Endothelial cell of umbilical vein (primary cell): Measurements from ENCODE around the gene DSE. TPM values are rescaled to one million over a fixed set of nuclear protein-coding genes. Genes with fewer than 3 reads are reported as not detected.

Experiments
- BruUV-seq: library from RNA; stranded (reverse); fragments of 400-500 nt; replicated peaks from 2 replicates; lab custom pipeline; 2021; lab: Mats Ljungman, UMichigan
- CTCF ChIA-PET: fragments of 300-600, 350-600 bp; sonication (Branson Sonifier 250); formaldehyde crosslinking; loops from one replicate; lab custom pipeline; 2021; ENCODE audit warnings: antibody characterized with exemption, inconsistent platforms; lab: Charles Lee
- POLR2A ChIA-PET: fragments of 300-600, 350-600 bp; sonication (Branson Sonifier 250); formaldehyde crosslinking; loops from one replicate; lab custom pipeline; 2021; ENCODE audit warnings: antibody characterized with exemption, inconsistent platforms; lab: Charles Lee
- DNase-seq: peaks from one replicate; pipeline ENCODE4 v3.0.0-alpha.2; 2011; ENCODE audit warnings: low read depth, low spot score
- FAIRE-seq: peaks from 2 replicates; lab custom pipeline; 2011; peaks lifted over from hg19 to GRCh38; lab: Jason Lieb, UNC
- H2AFZ ChIP-seq: 2 replicates; pipeline ENCODE4 v1.6.0; 2012; ENCODE audit warnings: low read depth, low read length, control low read depth, inconsistent platforms
- H3K27ac ChIP-seq: 2 replicates; pipeline ENCODE4 v1.5.1; 2011; ENCODE audit warnings: low read depth, mild to moderate bottlenecking, control low read depth, low read length, moderate library complexity; ENCODE audit not compliant: insufficient read depth
- H3K27me3 ChIP-seq, 2 experiments: 2 replicates each; pipeline versions ENCODE4 v1.6.0 to v1.6.1; 2011; ENCODE audit warnings: low read length in 2 of 2, mixed read lengths in 1 of 2; ENCODE audit not compliant: control insufficient read depth in 2 of 2, insufficient read depth in 2 of 2
- H3K36me3 ChIP-seq, 2 experiments: 2 replicates in 1 of 2; 3 replicates in 1 of 2; pipeline ENCODE4 v1.5.1; 2011; ENCODE audit warnings: low read length in 2 of 2, mild to moderate bottlenecking in 1 of 2, moderate library complexity in 1 of 2; ENCODE audit not compliant: control insufficient read depth in 2 of 2, insufficient read depth in 2 of 2; ENCODE audit errors: extremely low read depth in 1 of 2
- H3K4me1 ChIP-seq: 3 replicates; pipeline ENCODE4 v1.5.1; 2011; ENCODE audit warnings: mild to moderate bottlenecking, low read length; ENCODE audit not compliant: control insufficient read depth, insufficient read depth; ENCODE audit errors: extremely low read depth
- H3K4me2 ChIP-seq: 2 replicates; pipeline ENCODE4 v1.6.1; 2011; ENCODE audit warnings: low read length, control low read depth, mixed read lengths; ENCODE audit not compliant: insufficient read depth
- H3K4me3 ChIP-seq, 3 experiments: fragments of 200-600 bp in 1 of 3; sonication (generic), shearing (Covaris generic) in 1 of 3; replicated peaks in 1 of 3; 2 replicates each; pipeline ENCODE4 v1.5.1; 2011 to 2016; ENCODE audit warnings: control low read depth in 3 of 3, low read length in 3 of 3, mild to moderate bottlenecking in 2 of 3, inconsistent platforms in 1 of 3, low read depth in 1 of 3, moderate library complexity in 1 of 3; ENCODE audit not compliant: insufficient read depth in 1 of 3
- H3K79me2 ChIP-seq: 2 replicates; pipeline ENCODE4 v1.6.0; 2012; ENCODE audit warnings: low read length, inconsistent platforms; ENCODE audit not compliant: control insufficient read depth, insufficient read depth
- H3K9ac ChIP-seq: replicated peaks from 2 replicates; pipeline ENCODE3; 2011; ENCODE audit warnings: low read length, control low read depth; ENCODE audit not compliant: insufficient read depth; ENCODE audit errors: extremely low read depth
- H3K9me1 ChIP-seq: replicated peaks from 3 replicates; pipeline ENCODE4 v1.6.0; 2011; ENCODE audit warnings: mild to moderate bottlenecking, low read length; ENCODE audit not compliant: control insufficient read depth, insufficient read depth; ENCODE audit errors: extremely low read depth
- H3K9me3 ChIP-seq: replicated peaks from 2 replicates; pipeline ENCODE4 v1.5.1; 2012; ENCODE audit warnings: low read length, inconsistent platforms; ENCODE audit not compliant: control insufficient read depth, insufficient read depth
- H4K20me1 ChIP-seq: replicated peaks from 2 replicates; pipeline ENCODE3; 2011; ENCODE audit warnings: mild to moderate bottlenecking, low read length; ENCODE audit not compliant: control insufficient read depth, insufficient read depth; ENCODE audit errors: extremely low read depth
- EZH2 ChIP-seq: IDR thresholded peaks from 2 replicates; pipeline ENCODE4 v1.6.1; 2012; ENCODE audit warnings: borderline replicate concordance, low read depth, mild to moderate bottlenecking, moderate library complexity, low read length, inconsistent platforms; ENCODE audit not compliant: severe bottlenecking
- FOS ChIP-seq: IDR thresholded peaks from 2 replicates; pipeline ENCODE4 v1.6.1; 2011; ENCODE audit warnings: mild to moderate bottlenecking, low read length, moderate library complexity, borderline replicate concordance; ENCODE audit not compliant: insufficient read depth
- GATA2 ChIP-seq: IDR thresholded peaks from 2 replicates; pipeline ENCODE4 v1.7.0; 2011; ENCODE audit warnings: low read depth, mild to moderate bottlenecking, moderate library complexity, mixed read lengths, low read length; ENCODE audit not compliant: insufficient read length, insufficient read depth
- JUN ChIP-seq: IDR thresholded peaks from 2 replicates; pipeline ENCODE4 v1.6.1; 2011; ENCODE audit warnings: borderline replicate concordance, low read depth; ENCODE audit not compliant: insufficient read length, insufficient read depth
- MYC ChIP-seq: IDR thresholded peaks from one replicate; pipeline ENCODE4 v1.6.1; 2011; ENCODE audit warnings: mild to moderate bottlenecking, low read depth, low read length
- POLR2A ChIP-seq: IDR thresholded peaks from 2 replicates; pipeline ENCODE4 v1.6.1; 2012; ENCODE audit warnings: low read depth, mild to moderate bottlenecking, control low read depth, low read length
- POLR2AphosphoS5 ChIP-seq: IDR thresholded peaks from 2 replicates; pipeline ENCODE4 v1.6.1; 2012; ENCODE audit warnings: low read depth, mild to moderate bottlenecking, control low read depth, low read length, moderate library complexity; ENCODE audit not compliant: insufficient read depth
- dilution Hi-C: fragments of 300-500 bp; cut with MboI; formaldehyde crosslinking; loops from one replicate; pipeline ENCODE4 v1.15.0; 2019; ENCODE audit warnings: low sequenced_read_pairs; ENCODE audit not compliant: extremely low pct_ligation_motif_present
- intact Hi-C: fragments of 100-400 bp; cut with micrococcal nuclease; formaldehyde crosslinking; loops from one replicate; pipeline ENCODE4 v1.10.0; 2022
- polyA plus RNA-seq, 4 experiments: library from polyadenylated mRNA; depleted of rRNA in 3 of 4; stranded (reverse) in 3 of 4; unstranded in 1 of 4; fragments of >200 nt; gene quantifications; 2 replicates each; pipeline versions ENCODE4 v1.2.1 to v1.2.3, GENCODE V29; 2011 to 2012; ENCODE audit warnings: missing spikeins in 1 of 4
- total RNA-seq: library from RNA; stranded (reverse); gene quantifications from 2 replicates; pipeline ENCODE4 v1.2.3, GENCODE V29; 2021
- TF ChIP-seq, protein P1 (sequence below): IDR thresholded peaks from 2 replicates; pipeline ENCODE4 v1.6.1; 2011; ENCODE audit not compliant: insufficient read depth, insufficient read length
- TF ChIP-seq, protein P2 (sequence below), 2 donors: IDR thresholded peaks; 1 replicate in 1 of 2; 2 replicates in 1 of 2; pipeline ENCODE4 v1.5.1; 2011; ENCODE audit warnings: low read length in 2 of 2, mild to moderate bottlenecking in 2 of 2, moderate library complexity in 2 of 2, control low read depth in 1 of 2, inconsistent platforms in 1 of 2, low read depth in 1 of 2; ENCODE audit not compliant: insufficient read depth in 1 of 2; ENCODE audit errors: extremely low read depth in 1 of 2

The DSE gene
- total and polyA plus RNA-seq, 2 donors (not counting 3 experiments of a cell fraction or from before 2014, with no cell fraction given), result 12.0 to 25.0 TPM

GRCh38 chr6:116382587-116382986 lies 11.8 kb downstream of the DSE start:
- H3K79me2 ChIP-seq, result no peaks in the 10 kb centered on the region
- BruUV-seq, result no TSS peak
- no peak for TF ChIP-seq JUN
- ChIA-PET CTCF (no interaction called here), POLR2A (no interaction called here)
- intact Hi-C loops (no loop called here), dilution Hi-C loops (no loop called here)
- H4K20me1 ChIP-seq, result no peaks in the 10 kb centered on the region
- H3K4me1 ChIP-seq, result peaks cover 9% of the 10 kb centered on the region
- no peak overlapping the region for H3K9ac ChIP-seq
- H3K4me2 ChIP-seq, result no peak overlapping the region
- H3K9me3 ChIP-seq, result no peaks in the 10 kb centered on the region
- no peaks in the 10 kb centered on the region for H3K27me3 ChIP-seq
- no peaks in the 10 kb centered on the region for H3K9me1 ChIP-seq
- no peaks in the 10 kb centered on the region for H3K36me3 ChIP-seq
- FAIRE-seq (no peak), DNase-seq (no peak)
- no peak overlapping the region for H3K4me3 ChIP-seq
- no peak overlapping the region for H3K27ac ChIP-seq
- no peak overlapping the region for H2AFZ ChIP-seq

DNA sequence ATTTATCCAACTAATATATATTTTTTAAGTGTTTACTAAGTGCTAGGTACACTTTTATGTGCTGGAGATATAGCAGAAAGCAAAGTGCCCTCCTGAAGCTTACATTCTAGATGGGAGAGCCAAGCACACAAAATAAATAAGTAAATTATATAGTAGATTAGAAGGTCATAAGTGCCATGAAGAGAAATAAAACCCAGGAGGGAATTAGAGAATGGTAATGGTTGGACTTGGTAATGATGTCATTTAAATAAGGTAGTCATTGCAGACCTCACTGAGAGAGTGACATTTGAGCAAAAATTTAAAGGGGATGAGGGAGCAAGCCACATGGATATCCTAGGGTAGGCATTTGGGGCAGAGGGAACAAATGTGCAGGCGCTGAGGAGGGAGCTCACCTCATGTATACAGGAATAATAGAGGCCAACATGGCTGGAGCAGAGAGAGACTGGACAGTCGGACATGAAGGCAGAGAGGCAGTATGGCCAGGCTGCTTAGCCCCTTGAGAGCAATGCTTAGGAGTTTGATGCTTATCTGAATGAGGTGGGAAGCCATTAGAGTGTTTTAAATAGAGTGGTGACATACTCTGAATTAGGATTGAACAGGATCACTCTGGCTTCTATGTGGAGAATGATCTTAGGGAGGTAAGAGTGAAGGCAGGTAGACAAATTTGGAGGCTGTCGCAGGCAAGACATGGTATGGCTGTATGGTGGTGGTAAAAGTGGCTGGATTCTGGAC lies 14.1 kb downstream of the DSE start:
- no peaks in the 10 kb centered on the region for H3K79me2 ChIP-seq
- H3K4me3 ChIP-seq, result no peak overlapping the region
- no peak overlapping the region for H2AFZ ChIP-seq
- no peaks in the 10 kb centered on the region for H3K9me3 ChIP-seq
- H3K9ac ChIP-seq, result no peak overlapping the region
- CTCF ChIA-PET, result no interaction called here
- H4K20me1 ChIP-seq, result no peaks in the 10 kb centered on the region
- H3K27ac ChIP-seq, result no peak overlapping the region
- POLR2A ChIA-PET, result no interaction called here
- peaks cover 30% of the 10 kb centered on the region for H3K4me1 ChIP-seq
- no peak overlapping the region for H3K4me2 ChIP-seq
- no peaks in the 10 kb centered on the region for H3K9me1 ChIP-seq
- FAIRE-seq, result no peak
- no TSS peak for BruUV-seq
- intact Hi-C loops, result no loop called here
- no peaks in the 10 kb centered on the region for H3K36me3 ChIP-seq
- TF ChIP-seq POLR2AphosphoS5 (no peak), EZH2 (no peak), GATA2 (no peak), MYC (no peak), FOS (no peak), JUN (no peak), POLR2A (no peak)
- TF ChIP-seq, protein P1, sequence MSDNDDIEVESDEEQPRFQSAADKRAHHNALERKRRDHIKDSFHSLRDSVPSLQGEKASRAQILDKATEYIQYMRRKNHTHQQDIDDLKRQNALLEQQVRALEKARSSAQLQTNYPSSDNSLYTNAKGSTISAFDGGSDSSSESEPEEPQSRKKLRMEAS, result no peak
- TF ChIP-seq, protein P2, sequence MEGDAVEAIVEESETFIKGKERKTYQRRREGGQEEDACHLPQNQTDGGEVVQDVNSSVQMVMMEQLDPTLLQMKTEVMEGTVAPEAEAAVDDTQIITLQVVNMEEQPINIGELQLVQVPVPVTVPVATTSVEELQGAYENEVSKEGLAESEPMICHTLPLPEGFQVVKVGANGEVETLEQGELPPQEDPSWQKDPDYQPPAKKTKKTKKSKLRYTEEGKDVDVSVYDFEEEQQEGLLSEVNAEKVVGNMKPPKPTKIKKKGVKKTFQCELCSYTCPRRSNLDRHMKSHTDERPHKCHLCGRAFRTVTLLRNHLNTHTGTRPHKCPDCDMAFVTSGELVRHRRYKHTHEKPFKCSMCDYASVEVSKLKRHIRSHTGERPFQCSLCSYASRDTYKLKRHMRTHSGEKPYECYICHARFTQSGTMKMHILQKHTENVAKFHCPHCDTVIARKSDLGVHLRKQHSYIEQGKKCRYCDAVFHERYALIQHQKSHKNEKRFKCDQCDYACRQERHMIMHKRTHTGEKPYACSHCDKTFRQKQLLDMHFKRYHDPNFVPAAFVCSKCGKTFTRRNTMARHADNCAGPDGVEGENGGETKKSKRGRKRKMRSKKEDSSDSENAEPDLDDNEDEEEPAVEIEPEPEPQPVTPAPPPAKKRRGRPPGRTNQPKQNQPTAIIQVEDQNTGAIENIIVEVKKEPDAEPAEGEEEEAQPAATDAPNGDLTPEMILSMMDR (IDR thresholded peaks at IDR 0.05; ENCODE audit: extremely low read depth in 1 of 2, insufficient read depth in 1 of 2, low read depth in 1 of 2, low read length in 2 of 2), result no peak
- DNase-seq, result no peak
- dilution Hi-C loops, result no loop called here
- no peaks in the 10 kb centered on the region for H3K27me3 ChIP-seq
